Parathyroid adenoma (tissue), 2 donors: ENCODE results near the gene EVC.
"Not testable (repeated sequence)": the region's sequence is repeated elsewhere in the genome, so short reads cannot be mapped to it uniquely, and the experiment has no call there.

Experiments
- H2AFZ ChIP-seq: fragments of 300-600 bp; sonication (generic); one replicate; pipeline ENCODE4 v1.7.0; 2017; ENCODE audit warnings: antibody characterized with exemption, mild to moderate bottlenecking
- H3K27ac ChIP-seq: fragments of 300-600 bp; sonication (generic); one replicate; pipeline ENCODE4 v1.7.0; 2017
- H3K27me3 ChIP-seq: fragments of 300-600 bp; sonication (generic); one replicate; pipeline ENCODE4 v1.7.0; 2017; ENCODE audit warnings: low read length; ENCODE audit not compliant: control insufficient read depth, insufficient read depth
- H3K36me3 ChIP-seq: fragments of 300-600 bp; sonication (generic); one replicate; pipeline ENCODE4 v1.7.0; 2017; ENCODE audit warnings: low read length; ENCODE audit not compliant: control insufficient read depth, insufficient read depth
- H3K4me1 ChIP-seq: fragments of 300-600 bp; sonication (generic); one replicate; pipeline ENCODE4 v1.7.0; 2017; ENCODE audit warnings: control low read depth
- H3K4me2 ChIP-seq: fragments of 300-600 bp; sonication (generic); one replicate; pipeline ENCODE4 v1.7.0; 2017; ENCODE audit warnings: low read length
- H3K4me3 ChIP-seq: fragments of 300-600 bp; sonication (generic); one replicate; pipeline ENCODE4 v1.7.0; 2017; ENCODE audit warnings: low read depth, low read length
- H3K79me2 ChIP-seq: fragments of 300-600 bp; sonication (generic); one replicate; pipeline ENCODE4 v1.7.0; 2017; ENCODE audit warnings: control low read depth
- H3K9ac ChIP-seq: fragments of 300-600 bp; sonication (generic); one replicate; pipeline ENCODE4 v1.7.0; 2017; ENCODE audit warnings: mild to moderate bottlenecking
- H3K9me3 ChIP-seq: fragments of 300-600 bp; sonication (generic); one replicate; pipeline ENCODE4 v1.7.0; 2017; ENCODE audit warnings: low read length; ENCODE audit not compliant: control insufficient read depth
- TF ChIP-seq, protein P1 (sequence below): fragments of 300-600 bp; sonication (generic); IDR thresholded peaks from one replicate; pipeline ENCODE4 v1.7.0; 2017; ENCODE audit warnings: antibody characterized with exemption, mild to moderate bottlenecking
- donor health status: primary hyperparathyroidism.

Gene EVC

DNA sequence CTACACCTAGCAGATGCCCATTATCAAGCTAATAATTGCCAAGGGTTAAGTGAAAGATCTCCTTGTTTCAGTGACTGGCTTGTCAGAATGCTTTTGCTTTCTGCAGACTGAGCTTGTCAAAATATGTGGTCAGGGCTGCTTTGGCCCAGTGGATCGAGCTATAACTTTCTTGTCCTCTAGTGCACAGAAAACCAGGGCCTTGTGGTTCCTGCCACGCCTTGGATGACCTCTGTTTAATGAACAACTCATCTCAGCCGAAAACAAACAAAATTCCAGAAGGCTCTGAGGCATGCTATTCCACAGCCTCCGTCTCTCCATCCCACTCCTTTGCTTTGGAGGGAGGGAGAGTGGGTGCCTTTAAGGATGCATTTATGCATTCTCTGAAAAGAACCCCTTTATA lies 11.3 kb downstream of the EVC start:
- Histone ChIP-seq H3K79me2 (no peaks in the 10 kb centered on the region), H3K4me3 (no peak overlapping the region), H3K9me3 (no peaks in the 10 kb centered on the region), H3K4me2 (no peak overlapping the region), H3K27ac (no peak overlapping the region), H3K27me3 (no peaks in the 10 kb centered on the region), H2AFZ (no peak overlapping the region), H3K4me1 (no peaks in the 10 kb centered on the region), H3K9ac (no peak overlapping the region), H3K36me3 (no peaks in the 10 kb centered on the region)
- TF ChIP-seq, protein P1, sequence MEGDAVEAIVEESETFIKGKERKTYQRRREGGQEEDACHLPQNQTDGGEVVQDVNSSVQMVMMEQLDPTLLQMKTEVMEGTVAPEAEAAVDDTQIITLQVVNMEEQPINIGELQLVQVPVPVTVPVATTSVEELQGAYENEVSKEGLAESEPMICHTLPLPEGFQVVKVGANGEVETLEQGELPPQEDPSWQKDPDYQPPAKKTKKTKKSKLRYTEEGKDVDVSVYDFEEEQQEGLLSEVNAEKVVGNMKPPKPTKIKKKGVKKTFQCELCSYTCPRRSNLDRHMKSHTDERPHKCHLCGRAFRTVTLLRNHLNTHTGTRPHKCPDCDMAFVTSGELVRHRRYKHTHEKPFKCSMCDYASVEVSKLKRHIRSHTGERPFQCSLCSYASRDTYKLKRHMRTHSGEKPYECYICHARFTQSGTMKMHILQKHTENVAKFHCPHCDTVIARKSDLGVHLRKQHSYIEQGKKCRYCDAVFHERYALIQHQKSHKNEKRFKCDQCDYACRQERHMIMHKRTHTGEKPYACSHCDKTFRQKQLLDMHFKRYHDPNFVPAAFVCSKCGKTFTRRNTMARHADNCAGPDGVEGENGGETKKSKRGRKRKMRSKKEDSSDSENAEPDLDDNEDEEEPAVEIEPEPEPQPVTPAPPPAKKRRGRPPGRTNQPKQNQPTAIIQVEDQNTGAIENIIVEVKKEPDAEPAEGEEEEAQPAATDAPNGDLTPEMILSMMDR: no peak

DNA sequence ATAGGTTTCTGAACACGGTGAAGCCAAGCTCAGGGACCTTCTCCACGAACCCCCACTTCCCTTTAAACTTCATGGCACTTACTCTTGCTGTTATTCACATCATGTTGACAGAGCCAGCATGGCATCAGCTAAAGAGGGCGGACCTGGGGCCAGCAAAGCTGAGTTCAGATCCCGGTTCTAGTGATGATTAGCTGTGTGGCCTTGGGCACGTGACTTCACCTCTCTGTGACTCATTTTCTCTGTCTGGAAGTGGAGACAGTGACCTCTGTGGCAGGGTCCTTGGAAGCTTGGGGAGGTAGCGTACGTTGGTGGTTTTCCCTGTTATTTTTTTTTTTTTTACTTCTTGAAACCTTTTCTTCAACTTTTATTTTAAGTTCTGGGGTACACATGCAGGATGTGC lies 13.4 kb downstream of the EVC start:
- Histone ChIP-seq H3K4me3 (no peak overlapping the region), H3K36me3 (no peaks in the 10 kb centered on the region), H3K27ac (no peak overlapping the region), H3K9me3 (no peaks in the 10 kb centered on the region), H3K27me3 (no peaks in the 10 kb centered on the region), H2AFZ (no peak overlapping the region), H3K9ac (no peak overlapping the region), H3K4me2 (no peak overlapping the region), H3K79me2 (no peaks in the 10 kb centered on the region), H3K4me1 (no peaks in the 10 kb centered on the region)
- TF ChIP-seq, protein P1: no peak

DNA sequence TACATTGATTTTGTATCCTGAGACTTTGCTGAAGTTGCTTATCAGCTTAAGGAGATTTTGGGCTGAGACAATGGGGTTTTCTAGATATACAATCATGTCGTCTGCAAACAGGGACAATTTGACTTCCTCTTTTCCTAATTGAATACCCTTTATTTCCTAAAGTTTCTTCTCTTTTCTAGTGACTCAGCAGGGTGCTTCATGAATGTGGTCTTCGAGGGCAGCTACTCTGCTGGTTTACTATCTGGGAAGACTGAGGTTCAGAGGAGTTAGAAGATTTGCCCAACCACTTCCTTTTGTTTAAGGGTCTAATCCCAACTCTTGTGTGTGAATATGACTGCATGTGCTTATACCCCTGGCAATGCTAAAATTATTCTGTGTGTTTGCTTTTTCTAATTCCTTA lies 17.4 kb downstream of the EVC start:
- not testable (repeated sequence) for H3K79me2 ChIP-seq, H3K4me3 ChIP-seq, H2AFZ ChIP-seq, H3K9me3 ChIP-seq, H3K4me1 ChIP-seq, H3K27me3 ChIP-seq, H3K9ac ChIP-seq, H3K27ac ChIP-seq, H3K4me2 ChIP-seq, H3K36me3 ChIP-seq

DNA sequence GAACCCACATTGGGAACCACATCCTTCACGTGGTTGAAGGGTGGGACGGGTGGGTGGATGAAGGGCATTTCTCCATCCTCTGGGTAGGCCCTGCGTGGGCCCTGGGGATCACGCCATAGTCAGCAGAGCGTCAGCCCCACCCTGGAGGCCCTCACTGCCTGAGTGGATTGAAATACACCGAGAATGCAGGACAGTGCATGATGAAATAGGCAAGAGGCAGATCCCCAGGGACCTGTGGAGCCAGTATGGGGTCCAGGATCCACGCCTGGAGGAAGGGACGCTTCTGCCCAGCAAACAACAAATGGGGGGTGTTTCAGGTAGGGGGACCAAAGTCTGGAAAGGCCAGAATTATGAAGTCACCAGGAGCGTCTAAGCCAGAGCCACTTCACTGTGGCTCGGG lies 19.4 kb downstream of the EVC start:
- H3K4me3 ChIP-seq: no peak overlapping the region
- H2AFZ ChIP-seq: no peak overlapping the region
- H3K4me1 ChIP-seq: no peaks in the 10 kb centered on the region
- H3K9me3 ChIP-seq: no peaks in the 10 kb centered on the region
- no peaks in the 10 kb centered on the region for H3K27me3 ChIP-seq
- TF ChIP-seq, protein P1: no peak
- no peaks in the 10 kb centered on the region for H3K36me3 ChIP-seq
- no peak overlapping the region for H3K4me2 ChIP-seq
- H3K79me2 ChIP-seq: no peaks in the 10 kb centered on the region
- no peak overlapping the region for H3K27ac ChIP-seq
- H3K9ac ChIP-seq: no peak overlapping the region

DNA sequence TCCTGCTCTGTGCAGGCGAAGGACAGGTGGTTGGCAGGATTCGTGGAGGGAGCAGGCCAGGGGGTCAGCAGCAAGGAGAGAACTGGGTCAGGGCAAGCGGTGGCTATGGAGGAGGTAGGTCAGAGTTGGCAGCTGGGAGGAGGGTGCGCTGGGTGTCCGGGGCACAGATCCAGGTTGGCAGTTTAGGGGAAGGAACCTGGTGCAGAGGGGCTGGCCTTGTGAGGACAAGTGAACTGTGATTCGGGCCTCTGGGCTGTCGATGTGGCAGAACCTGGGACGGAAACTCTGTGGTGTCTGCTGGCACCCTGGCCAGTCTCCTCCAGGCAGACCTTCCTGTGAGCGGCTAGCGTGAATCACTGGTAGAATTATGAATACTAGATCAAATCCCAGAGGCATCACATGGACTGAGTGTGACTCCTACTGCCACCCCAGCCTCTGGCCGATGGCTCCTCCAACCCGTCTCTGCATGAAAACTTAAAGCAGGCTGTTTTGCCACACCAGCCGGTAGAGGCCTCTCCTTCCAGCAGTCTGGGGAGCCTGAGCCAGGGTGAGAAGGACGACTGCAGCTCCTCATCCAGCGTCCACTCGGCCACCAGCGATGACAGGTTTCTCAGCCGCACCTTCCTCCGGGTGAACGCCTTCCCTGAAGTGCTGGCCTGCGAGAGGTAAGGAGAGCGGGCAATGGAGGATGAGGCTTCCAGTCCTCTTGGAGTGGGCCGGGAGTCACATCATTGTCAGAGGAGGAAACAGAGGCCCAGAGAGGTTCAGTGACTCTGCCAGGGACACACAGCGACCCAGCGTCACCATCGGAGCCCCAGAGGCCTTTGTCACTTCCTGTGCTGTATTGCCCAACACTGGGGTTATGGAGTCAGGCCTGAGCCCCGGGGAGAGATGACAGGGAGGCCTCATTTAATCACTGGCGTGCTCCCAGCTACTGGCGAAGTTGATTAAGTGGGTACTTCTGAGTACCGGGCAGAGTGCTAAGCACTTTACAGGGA lies 20.3 kb downstream of the EVC start:
- Histone ChIP-seq H3K4me3 (no peak overlapping the region), H3K9me3 (no peaks in the 10 kb centered on the region), H3K27ac (no peak overlapping the region), H3K9ac (no peak overlapping the region), H3K27me3 (no peaks in the 10 kb centered on the region), H3K4me2 (no peak overlapping the region), H2AFZ (no peak overlapping the region), H3K4me1 (no peaks in the 10 kb centered on the region), H3K36me3 (no peaks in the 10 kb centered on the region), H3K79me2 (no peaks in the 10 kb centered on the region)
- TF ChIP-seq, protein P1: no peak
